ENCODE results near the gene ZDHHC8.

ZDHHC8 gene

DNA sequence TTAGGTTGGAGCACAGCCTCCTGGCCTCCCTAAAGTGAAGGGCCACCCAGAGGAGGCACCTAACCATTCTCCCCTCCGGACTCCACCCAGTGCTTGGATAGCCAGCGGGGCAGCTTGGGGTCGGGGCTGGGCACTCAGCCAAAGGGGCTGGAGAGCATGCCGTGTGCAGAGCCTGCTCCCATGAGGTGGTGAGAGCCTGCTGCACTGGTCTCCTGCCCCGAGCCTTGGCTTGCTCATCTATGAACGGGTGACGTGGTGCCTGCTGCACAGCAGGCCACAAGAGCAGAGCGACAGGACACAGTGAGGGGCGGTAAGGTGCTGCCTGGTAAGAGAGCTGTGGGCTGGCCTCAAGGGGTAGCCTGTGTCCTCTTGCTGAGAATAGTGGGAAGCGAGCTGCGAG, 33.3 kb downstream of the ZDHHC8 start:
- no peak for DNase-seq

- no peak for DNase-seq
Observed at GRCh38 chr22:20165421-20165820, 33.8 kb downstream of the ZDHHC8 start.

DNA sequence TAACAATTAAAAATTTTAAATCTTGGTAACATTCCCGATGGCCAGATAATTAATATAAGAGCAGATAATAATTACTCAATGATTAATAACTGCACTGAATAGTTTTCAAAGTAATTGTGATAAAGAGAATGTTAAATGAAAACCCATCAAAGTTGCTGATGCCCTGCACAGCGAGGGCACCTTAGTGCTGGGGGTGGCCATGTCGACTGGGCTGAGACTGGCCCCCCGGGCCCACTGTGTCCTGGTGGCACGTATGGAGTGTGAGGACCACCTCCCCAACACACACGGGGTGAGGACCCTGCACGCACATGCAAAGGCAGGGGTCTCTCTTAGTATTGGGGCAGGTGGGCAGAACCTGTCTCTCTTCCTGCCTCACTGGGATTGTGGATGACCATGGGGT, 34.3 kb downstream of the ZDHHC8 start:
- DNase-seq: no peak

DNA sequence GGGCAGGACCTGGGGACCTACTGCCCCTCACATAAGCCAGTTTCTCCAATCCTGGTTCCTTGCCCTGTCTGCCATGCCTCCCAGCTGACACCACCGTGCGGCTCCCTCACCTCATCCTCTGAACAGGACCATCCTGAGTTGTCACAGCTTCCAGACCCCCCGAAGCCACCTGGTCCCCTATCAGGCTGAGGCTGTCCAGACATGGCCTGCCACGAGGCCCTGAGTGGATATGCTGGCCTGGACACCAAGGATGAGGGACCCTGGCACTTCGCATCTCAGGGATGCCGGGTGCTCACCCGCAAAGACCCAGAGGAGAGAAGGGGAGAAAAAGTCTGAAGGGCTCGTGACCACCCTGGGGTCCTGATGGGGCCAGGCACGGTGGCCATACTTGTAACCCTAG, 35.1 kb downstream of the ZDHHC8 start:
- no peak for DNase-seq

DNA sequence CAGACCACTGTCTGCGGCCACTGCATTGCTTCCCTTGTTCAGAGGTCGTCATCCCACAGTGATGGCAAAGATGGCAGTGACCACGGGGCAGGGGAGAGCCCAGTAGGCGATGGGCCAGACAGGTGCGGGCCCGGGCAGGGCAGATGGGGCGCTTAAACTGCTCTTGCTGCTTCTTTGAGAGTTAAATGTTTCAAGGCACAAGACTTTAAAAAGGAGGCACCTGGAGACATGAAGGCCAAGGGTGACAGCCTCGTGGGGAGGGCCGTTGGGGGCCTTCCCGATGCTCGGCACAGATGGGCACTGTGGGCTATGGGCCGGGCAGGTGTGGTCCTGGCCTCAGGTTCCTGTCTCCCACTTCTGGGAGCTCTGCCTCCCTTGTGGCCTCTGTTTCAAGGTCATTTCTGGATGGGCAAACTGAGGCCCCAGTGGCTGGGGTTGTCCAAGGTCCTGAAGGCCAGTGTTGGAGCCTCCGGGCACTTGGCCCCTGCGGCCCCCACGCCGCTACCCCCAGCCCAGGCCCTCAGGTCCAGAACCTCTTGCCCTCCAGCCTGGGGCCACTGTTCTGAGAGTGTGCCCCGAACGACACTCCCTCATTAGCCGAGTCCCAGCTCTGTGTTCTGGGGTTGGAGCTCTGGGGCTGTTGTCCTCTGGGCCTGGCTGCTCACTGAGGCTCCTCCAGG, 36.2 kb downstream of the ZDHHC8 start:
- no peak for DNase-seq

GRCh38 chr22:20169253-20169822, 37.7 kb downstream of the ZDHHC8 start:
- DNase-seq: no peak

DNA sequence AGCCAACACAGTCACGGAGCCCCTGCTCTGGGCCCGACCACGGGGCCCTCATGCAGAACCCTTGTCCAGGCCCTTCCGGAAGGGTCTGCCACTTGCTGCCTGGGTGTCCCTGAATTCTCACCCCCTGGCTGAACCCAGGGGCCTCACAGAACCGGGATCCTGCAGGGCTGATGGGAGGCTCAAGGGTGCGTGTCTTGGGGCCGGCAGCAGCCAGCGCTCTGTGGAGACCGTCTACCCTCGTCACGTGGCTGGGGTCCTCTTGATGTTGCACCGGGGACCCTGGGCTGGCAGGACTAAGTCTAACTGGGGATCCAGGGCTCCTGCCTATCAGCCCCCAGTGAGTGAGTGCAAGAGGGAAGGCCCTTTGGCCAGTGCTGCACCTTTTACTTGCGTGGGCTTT, 38.6 kb downstream of the ZDHHC8 start:
- DNase-seq: no peak

- DNase-seq: no peak
Observed at GRCh38 chr22:20171288-20172140, 39.9 kb downstream of the ZDHHC8 start.

- no peak for DNase-seq
Observed at GRCh38 chr22:20172141-20172613, 40.6 kb downstream of the ZDHHC8 start.

DNA sequence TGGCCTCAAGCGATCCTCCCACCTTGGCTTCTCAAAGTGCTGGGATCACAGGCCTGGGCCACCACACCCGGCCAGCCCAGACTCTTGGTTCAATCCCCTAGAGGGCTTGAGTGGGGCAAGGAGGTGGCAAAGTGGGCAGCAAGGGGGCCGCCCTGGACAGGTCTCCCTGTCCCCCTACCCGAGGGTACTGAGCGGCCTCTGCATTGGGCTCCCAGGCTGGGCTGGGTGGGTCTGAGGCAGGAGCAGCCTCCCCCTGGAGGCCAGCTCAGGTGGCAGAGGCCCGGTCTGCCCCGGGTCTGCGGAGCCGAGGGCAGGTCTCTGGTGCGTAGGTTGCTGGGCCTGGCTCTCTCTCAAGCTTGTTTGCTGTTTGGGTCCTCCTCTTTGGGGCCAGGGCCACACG, 41.6 kb downstream of the ZDHHC8 start:
- DNase-seq: no peak

DNA sequence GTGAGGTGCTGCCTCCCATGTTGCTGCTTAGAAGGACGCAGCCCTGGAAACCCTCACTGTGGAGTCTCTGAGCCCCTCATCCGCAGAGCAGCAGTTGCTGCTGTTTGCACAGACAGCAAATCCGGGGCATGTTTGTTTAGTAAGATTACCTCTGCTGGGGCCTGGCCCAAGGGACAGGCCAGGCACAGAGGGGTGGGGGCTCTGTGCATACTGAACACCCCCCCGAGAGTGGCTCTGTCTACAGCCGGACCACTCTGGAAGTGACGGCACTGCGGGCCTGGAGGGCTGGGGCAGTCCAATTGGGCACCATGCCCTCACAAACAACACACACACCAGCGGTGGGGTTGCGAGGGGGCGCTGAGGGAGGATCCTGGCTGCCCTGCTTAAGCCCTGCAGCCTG, 42.2 kb downstream of the ZDHHC8 start:
- DNase-seq: no peak

DNA sequence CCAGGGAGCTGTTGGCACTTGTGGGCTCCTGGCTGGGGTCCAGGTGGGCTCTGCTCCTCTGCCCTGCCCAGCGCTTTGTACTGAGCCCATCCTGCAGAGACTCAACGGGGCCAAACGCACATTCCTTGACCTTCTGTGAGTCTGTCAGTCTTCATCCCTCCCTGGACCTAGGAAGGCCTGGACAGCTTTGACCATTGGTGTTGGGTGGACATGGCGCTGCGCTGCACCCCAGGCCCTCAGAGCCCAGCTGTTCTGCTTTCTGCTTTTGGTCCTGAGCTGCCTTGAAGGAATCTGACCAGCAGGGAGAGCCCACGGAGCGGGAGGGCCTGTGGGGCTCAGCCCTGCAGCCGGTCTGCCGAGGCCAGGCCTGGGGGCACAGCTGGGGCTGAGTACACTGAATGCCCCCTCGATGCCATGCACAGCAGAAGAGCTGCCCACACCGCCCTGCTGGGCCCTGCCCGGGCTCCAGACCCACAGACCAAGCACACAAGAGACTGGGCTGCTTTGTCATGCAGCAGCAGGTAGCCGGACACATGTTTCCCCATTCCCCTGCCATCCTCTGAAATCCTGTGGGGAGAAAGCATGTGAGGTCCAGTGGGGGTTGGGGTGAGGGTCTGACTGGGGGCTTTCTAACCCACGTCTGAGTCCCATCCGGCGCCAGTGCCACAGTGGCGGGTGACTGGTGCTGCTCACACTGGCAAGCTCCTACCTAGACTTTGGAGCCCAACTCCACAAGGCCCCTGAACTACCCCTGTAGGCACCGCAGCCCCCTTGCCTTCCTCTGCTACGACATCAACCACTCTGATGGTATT, 43.4 kb downstream of the ZDHHC8 start:
- DNase-seq: no peak

GRCh38 chr22:20175597-20175900, 43.9 kb downstream of the ZDHHC8 start:
- DNase-seq: no peak

DNA sequence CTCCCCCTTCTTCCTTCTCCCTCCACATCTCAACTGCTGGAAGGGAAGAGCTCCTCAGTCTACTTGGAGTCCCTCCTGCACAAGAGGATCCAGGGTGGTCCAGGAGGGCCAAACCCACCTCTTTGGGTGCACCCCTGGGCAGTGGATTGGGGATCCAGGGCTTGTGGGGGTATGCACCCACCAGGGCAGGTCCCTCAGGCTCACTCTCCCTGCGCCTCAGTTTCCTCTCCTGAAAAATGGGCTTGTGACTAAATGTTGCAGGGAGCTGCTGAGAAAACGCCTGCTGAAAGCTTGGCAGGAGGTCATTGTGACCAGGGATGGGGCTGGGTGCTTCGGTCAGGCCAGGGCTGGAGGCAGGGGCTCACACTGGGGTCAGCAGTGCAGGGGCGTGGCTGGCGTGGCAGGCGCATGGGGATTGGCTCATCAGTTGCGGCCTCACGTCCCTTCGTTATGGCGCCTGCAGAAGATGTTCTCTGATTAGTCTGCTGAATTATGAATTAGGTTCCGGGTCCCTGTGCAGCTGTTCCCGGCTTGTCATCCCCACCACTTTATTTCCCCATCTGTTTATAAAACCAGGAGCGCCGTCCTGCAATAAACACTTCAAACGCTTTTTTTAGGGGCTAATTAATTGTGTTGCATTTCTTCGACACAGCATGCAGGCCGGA, 44.9 kb downstream of the ZDHHC8 start:
- DNase-seq: no peak

GRCh38 chr22:20177217-20177911, 45.8 kb downstream of the ZDHHC8 start:
- no peak for DNase-seq

DNA sequence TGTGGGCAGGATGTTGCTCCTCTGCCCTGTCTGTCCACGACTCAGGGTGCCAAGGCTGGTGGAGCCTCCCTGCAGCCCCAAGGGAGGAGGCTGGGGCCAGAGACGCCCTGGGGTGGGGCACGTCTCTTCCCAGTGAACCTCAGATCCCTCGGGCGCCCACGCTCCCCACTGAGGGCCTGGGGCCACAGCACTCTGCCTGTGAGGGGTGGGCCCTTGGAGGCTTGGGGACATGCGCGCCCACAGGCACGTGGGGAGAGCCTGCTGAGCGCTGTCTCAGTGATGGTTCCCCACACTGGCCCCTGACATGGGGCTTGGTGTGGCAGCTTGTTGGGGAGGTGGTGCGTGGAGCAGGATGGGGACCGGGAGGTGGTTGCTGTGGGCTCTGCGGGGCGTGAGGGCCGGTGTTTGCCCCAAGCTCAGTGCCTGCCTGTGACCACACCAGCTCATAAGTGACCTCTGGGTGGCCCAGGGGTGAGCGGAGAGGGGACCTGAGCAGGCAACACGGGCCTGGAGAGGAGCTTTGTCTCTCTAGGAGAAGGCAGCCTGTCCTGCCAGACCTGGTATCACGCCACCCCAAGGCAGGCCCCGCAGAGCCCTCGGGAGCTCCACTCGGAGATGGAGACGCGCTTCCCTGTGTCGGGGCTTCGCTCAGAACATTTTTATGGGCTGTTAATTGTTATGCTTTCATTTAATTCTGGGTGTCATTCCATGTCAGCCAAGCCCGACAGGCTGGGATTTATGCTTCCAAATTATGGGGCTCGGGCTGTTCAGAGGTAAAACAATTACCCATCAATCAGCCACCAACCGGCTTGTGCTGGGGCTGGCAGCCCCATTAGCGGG, 46.7 kb downstream of the ZDHHC8 start:
- DNase-seq: no peak

DNA sequence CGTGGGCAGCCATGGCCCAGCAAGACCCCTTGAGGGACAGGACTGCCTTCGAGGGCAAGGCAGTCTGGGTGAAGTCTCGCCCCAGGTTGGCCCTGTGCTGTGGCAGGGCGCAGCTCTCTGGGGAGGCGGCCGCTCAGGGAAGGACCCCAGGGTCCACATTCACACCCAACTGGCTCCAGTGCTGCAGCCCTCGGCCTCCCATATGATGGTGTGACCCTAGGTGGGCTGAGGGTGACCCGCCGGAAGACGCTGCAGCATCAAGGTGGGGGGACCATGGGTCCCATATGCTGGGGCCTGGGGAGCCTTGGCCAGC, 47.3 kb downstream of the ZDHHC8 start:
- DNase-seq: no peak

DNA sequence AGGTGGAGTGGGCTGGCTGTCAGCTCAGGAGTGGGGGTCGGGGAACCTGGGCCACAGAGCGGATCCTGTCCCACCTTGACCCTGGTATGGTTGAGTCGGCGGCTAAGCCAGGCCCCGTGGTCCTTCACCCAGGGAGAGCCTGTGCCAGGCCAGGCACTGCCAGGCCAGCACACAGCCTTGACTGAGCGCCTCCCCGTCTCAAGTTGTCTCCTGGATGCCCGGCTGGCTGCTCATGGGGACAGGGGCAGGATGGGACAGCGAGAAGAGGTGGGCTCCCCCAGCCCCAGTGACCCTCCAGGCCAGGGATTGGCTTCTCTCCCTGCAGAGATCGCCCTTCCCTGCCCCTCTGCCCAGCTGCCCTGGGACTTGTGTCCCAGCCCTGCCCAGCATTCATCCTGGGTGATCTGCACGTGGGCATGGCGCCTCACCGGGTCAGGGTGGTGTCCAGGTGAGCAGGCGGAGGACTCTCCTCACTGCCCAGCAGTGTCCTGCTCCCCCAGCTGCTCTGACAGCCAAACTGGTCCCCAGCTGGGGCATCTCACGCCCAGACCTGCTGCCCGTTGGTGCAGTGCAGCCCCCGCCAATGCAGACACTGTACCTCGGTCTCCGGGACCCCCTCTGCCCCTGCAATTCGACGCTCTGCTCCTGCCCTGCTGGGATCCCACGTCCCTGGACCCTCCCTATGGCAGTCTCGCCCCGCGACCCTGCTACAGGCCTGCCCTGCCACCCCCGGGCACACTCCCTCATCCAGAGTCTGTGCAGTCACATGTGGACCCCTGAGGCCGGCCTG, 48.0 kb downstream of the ZDHHC8 start:
- no peak for DNase-seq

DNA sequence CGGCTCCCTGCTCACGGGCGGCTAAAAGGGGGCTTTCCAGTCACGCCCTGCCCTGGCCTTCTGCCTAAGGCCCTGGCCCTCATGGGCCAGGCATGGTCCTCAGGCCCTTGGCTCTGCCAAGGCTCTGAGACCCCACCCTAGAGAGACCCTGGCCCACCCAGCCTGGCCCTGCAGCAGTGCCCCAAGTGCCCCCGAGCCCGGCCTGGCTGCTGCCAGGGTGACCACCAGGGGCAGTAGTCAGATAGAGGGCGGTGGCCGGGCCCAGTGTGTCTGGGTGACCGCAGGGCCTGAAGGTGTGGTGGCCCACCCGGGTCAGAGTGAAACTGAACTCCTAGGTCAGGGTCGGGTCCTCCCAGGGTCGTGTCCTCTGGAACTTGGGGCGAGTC, 48.6 kb downstream of the ZDHHC8 start:
- no peak for DNase-seq

- no peak for DNase-seq
Observed at GRCh38 chr22:20180640-20181039, 49.0 kb downstream of the ZDHHC8 start.
